ENCODE measurements around the gene PRSS56.
"Not testable (repeated sequence)": the region's sequence is repeated elsewhere in the genome, so short reads cannot be mapped to it uniquely, and the experiment has no call there.

PRSS56 gene

GRCh38 chr2:232524771-232525170, 4.6 kb downstream of the PRSS56 start:
- in situ Hi-C loops (cut with MboI; ENCODE audit: low sequenced_read_pairs) = no loop called here

GRCh38 chr2:232525199-232525598, 5.0 kb downstream of the PRSS56 start:
- in situ Hi-C loops (cut with MboI; ENCODE audit: low sequenced_read_pairs) = no loop called here

GRCh38 chr2:232525791-232526371, 5.7 kb downstream of the PRSS56 start, which contains the start of gene CHRND:
Gene CHRND (plus strand): TSS chr2:232526160. CDS start chr2:232526216, 56 bp downstream.
- in situ Hi-C loops (cut with MboI; ENCODE audit: low sequenced_read_pairs) = no loop called here

- in situ Hi-C loops (cut with MboI; ENCODE audit: low sequenced_read_pairs) = no loop called here
Measured at GRCh38 chr2:232526372-232526941, 6.3 kb downstream of the PRSS56 start.

GRCh38 chr2:232527905-232528470, 7.8 kb downstream of the PRSS56 start:
- in situ Hi-C loops (cut with MboI; ENCODE audit: low sequenced_read_pairs) = no loop called here

GRCh38 chr2:232528746-232529460, 8.7 kb downstream of the PRSS56 start:
- in situ Hi-C loops (cut with MboI; ENCODE audit: low sequenced_read_pairs) = no loop called here

- in situ Hi-C loops (cut with MboI; ENCODE audit: low sequenced_read_pairs) = no loop called here
Measured at GRCh38 chr2:232529806-232530547, 9.8 kb downstream of the PRSS56 start.

GRCh38 chr2:232530626-232531260, 10.6 kb downstream of the PRSS56 start:
- in situ Hi-C loops (cut with MboI; ENCODE audit: low sequenced_read_pairs) = no loop called here

- in situ Hi-C loops (cut with MboI; ENCODE audit: low sequenced_read_pairs) = no loop called here
Measured at GRCh38 chr2:232532419-232532818, 12.2 kb downstream of the PRSS56 start.

- in situ Hi-C loops (cut with MboI; ENCODE audit: low sequenced_read_pairs) = not testable (repeated sequence)
Measured at GRCh38 chr2:232532821-232533220, 12.6 kb downstream of the PRSS56 start.

GRCh38 chr2:232533944-232534710, 13.9 kb downstream of the PRSS56 start:
- in situ Hi-C loops (cut with MboI; ENCODE audit: low sequenced_read_pairs) = no loop called here

- in situ Hi-C loops (cut with MboI; ENCODE audit: low sequenced_read_pairs) = no loop called here
Measured at GRCh38 chr2:232534940-232535651, 14.9 kb downstream of the PRSS56 start.

GRCh38 chr2:232535761-232536530, 15.8 kb downstream of the PRSS56 start:
- in situ Hi-C loops (cut with MboI; ENCODE audit: low sequenced_read_pairs) = no loop called here

- in situ Hi-C loops (cut with MboI; ENCODE audit: low sequenced_read_pairs) = no loop called here
Measured at GRCh38 chr2:232537079-232537478, 16.9 kb downstream of the PRSS56 start.

- in situ Hi-C loops (cut with MboI; ENCODE audit: low sequenced_read_pairs) = no loop called here
Measured at GRCh38 chr2:232537499-232537898, 17.3 kb downstream of the PRSS56 start.

- in situ Hi-C loops (cut with MboI; ENCODE audit: low sequenced_read_pairs) = no loop called here
Measured at GRCh38 chr2:232538671-232539070, 18.5 kb downstream of the PRSS56 start.

GRCh38 chr2:232539298-232540231, 19.4 kb downstream of the PRSS56 start, which contains the start of gene CHRNG:
Gene CHRNG (plus strand): TSS chr2:232539692. CDS start chr2:232539748, 56 bp downstream.
- in situ Hi-C loops (cut with MboI; ENCODE audit: low sequenced_read_pairs) = no loop called here
